Trophoblast cell (in vitro differentiated cells and primary cell): ENCODE measurements around the gene VPS8.

ENCODE experiments used
- DNase-seq, 2 donors: peaks; one replicate each; pipeline ENCODE4 v3.0.0-alpha.2; 2016
- H2AFZ ChIP-seq: 2 replicates; pipeline ENCODE4 v1.6.1; 2013; ENCODE audit warnings: low read length, moderate library complexity, mild to moderate bottlenecking; ENCODE audit not compliant: insufficient read depth, poor library complexity
- H2AK5ac ChIP-seq: 2 replicates; pipeline ENCODE4 v1.6.1; 2013; ENCODE audit warnings: mild to moderate bottlenecking, low read length
- H2BK120ac ChIP-seq: 2 replicates; pipeline ENCODE4 v1.6.1; 2013; ENCODE audit warnings: low read length, mild to moderate bottlenecking, moderate library complexity; ENCODE audit not compliant: insufficient read depth, poor library complexity
- H2BK12ac ChIP-seq: 2 replicates; pipeline ENCODE4 v1.6.1; 2013; ENCODE audit warnings: mild to moderate bottlenecking, low read length, moderate library complexity
- H2BK5ac ChIP-seq: 2 replicates; pipeline ENCODE4 v1.6.1; 2013; ENCODE audit warnings: low read length, low read depth, moderate library complexity, mild to moderate bottlenecking; ENCODE audit not compliant: poor library complexity
- H3K14ac ChIP-seq: 2 replicates; pipeline ENCODE4 v1.6.1; 2013; ENCODE audit warnings: mild to moderate bottlenecking, low read length
- H3K18ac ChIP-seq: 2 replicates; pipeline ENCODE4 v1.6.1; 2013; ENCODE audit warnings: mild to moderate bottlenecking, low read length
- H3K23ac ChIP-seq: 2 replicates; pipeline ENCODE4 v1.6.1; 2013; ENCODE audit warnings: low read length
- H3K27ac ChIP-seq: 2 replicates; pipeline ENCODE4 v1.5.1; 2013; ENCODE audit warnings: low read depth, mild to moderate bottlenecking, inconsistent platforms, low read length, moderate library complexity
- H3K27me3 ChIP-seq: 2 replicates; pipeline ENCODE4 v1.6.1; 2013; ENCODE audit warnings: inconsistent platforms, mild to moderate bottlenecking, low read length, moderate library complexity; ENCODE audit not compliant: insufficient read depth
- H3K36me3 ChIP-seq, 2 experiments: 1 replicate in 1 of 2; 2 replicates in 1 of 2; pipeline ENCODE4 v1.6.1; 2013; ENCODE audit warnings: low read length in 2 of 2, mild to moderate bottlenecking in 2 of 2, moderate library complexity in 1 of 2; ENCODE audit not compliant: insufficient read depth in 2 of 2, control insufficient read depth in 1 of 2
- H3K4ac ChIP-seq: 2 replicates; pipeline ENCODE4 v1.6.1; 2013; ENCODE audit warnings: low read depth, mild to moderate bottlenecking, low read length, moderate library complexity
- H3K4me1 ChIP-seq, 2 experiments: 1 replicate in 1 of 2; 2 replicates in 1 of 2; pipeline ENCODE4 v1.6.1; 2013; ENCODE audit warnings: low read length in 2 of 2, mild to moderate bottlenecking in 2 of 2, moderate library complexity in 1 of 2; ENCODE audit not compliant: insufficient read depth in 2 of 2, control insufficient read depth in 1 of 2
- H3K4me2 ChIP-seq: 2 replicates; pipeline ENCODE4 v1.6.1; 2013; ENCODE audit warnings: inconsistent platforms, mild to moderate bottlenecking, low read length, moderate library complexity
- H3K4me3 ChIP-seq: 2 replicates; pipeline ENCODE4 v1.5.1; 2013; ENCODE audit warnings: mild to moderate bottlenecking, low read depth, low read length, inconsistent platforms
- H3K79me1 ChIP-seq: one replicate; pipeline ENCODE4 v1.6.1; 2013; ENCODE audit warnings: low read length
- H3K79me2 ChIP-seq: 2 replicates; pipeline ENCODE4 v1.6.1; 2013; ENCODE audit warnings: low read length, mild to moderate bottlenecking; ENCODE audit not compliant: control insufficient read depth, insufficient read depth, poor library complexity
- H3K9ac ChIP-seq: 2 replicates; pipeline ENCODE4 v1.6.1; 2013; ENCODE audit warnings: mild to moderate bottlenecking, low read length
- H3K9me3 ChIP-seq: 2 replicates; pipeline ENCODE4 v1.6.1; 2013; ENCODE audit warnings: low read depth, mild to moderate bottlenecking, control low read depth, inconsistent platforms, low read length; ENCODE audit not compliant: insufficient read depth
- H4K12ac ChIP-seq: 2 replicates; pipeline ENCODE4 v1.6.1; 2013; ENCODE audit warnings: low read depth, mild to moderate bottlenecking, low read length, moderate library complexity
- H4K8ac ChIP-seq: 2 replicates; pipeline ENCODE4 v1.6.1; 2013; ENCODE audit warnings: low read depth, mild to moderate bottlenecking, low read length, moderate library complexity
- H4K91ac ChIP-seq: one replicate; pipeline ENCODE4 v1.6.1; 2013; ENCODE audit warnings: low read depth, mild to moderate bottlenecking, low read length, moderate library complexity
- WGBS: extraction: QIAGEN DNeasy Blood & Tissue Kit; methylation state at CpG from one replicate; pipeline ENCODE4 v1.1.7; 2013; ENCODE audit warnings: missing lambda C conversion rate; ENCODE audit not compliant: insufficient read length, insufficient coverage; ENCODE audit errors: extremely low coverage; 5-methylcytosine and 5-hydroxymethylcytosine counted together

The VPS8 gene

DNA sequence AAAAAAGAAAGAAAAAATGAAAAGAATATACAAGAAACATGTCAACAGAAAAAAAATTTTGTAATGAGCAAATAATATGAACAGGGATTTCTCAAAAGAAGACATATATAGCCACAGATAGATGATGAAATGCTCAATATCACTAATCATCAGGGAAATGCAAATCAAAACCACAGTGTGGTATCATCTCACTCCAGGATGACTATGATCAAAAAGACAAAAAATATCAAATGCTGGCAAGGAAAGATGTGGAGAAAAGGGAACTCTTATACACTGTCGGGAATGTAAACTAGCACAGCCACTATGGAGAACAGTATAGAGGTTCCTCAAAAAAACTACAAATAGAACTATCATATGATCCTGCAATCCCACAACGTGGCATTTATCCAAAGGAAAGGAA, 246.8 kb downstream of the VPS8 start:
- no peak overlapping the region for H2BK5ac ChIP-seq
- no peak overlapping the region for H2BK12ac ChIP-seq
- H3K4ac ChIP-seq, result no peak overlapping the region
- no peaks in the 10 kb centered on the region for H3K79me1 ChIP-seq
- H3K4me1 ChIP-seq, result no peaks in the 10 kb centered on the region
- H3K79me2 ChIP-seq, result no peaks in the 10 kb centered on the region
- no peak overlapping the region for H2BK120ac ChIP-seq
- H3K9ac ChIP-seq, result no peak overlapping the region
- DNase-seq, result no peak
- H2AFZ ChIP-seq, result no peak overlapping the region
- H3K27ac ChIP-seq, result no peak overlapping the region
- H3K4me2 ChIP-seq, result no peak overlapping the region
- no peak overlapping the region for H2AK5ac ChIP-seq
- WGBS, result no CpG with 5 or more reads among the region's 2 CpGs
- no peak overlapping the region for H4K91ac ChIP-seq
- no peak overlapping the region for H3K18ac ChIP-seq
- H3K36me3 ChIP-seq, result peaks cover 0 to 2% of the 10 kb centered on the region in 2 experiments
- H4K8ac ChIP-seq, result no peak overlapping the region
- H3K4me3 ChIP-seq, result no peak overlapping the region
- no peak overlapping the region for H3K14ac ChIP-seq
- H3K23ac ChIP-seq, result no peak overlapping the region
- no peaks in the 10 kb centered on the region for H3K27me3 ChIP-seq
- H3K9me3 ChIP-seq, result peaks cover 7% of the 10 kb centered on the region
- no peak overlapping the region for H4K12ac ChIP-seq

DNA sequence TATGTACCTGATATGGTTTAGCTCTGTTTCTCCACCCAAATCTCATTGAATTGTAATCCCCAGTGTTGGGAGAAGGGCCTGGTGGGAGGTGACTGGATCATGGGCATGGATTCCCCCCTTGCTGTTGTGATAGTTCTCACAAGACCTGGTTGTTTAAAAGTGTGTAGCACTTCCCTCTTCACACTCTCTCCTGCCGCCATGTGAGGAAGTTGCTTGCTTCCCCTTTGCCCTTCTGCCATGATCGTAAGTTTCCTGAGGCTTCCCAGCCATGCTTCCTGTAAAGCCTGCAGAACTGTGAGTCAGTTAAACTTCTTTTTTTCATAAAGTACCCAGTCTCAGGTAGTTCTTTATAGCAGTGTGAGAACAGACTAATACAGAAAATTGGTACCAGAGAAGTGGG, 247.8 kb downstream of the VPS8 start:
- Histone ChIP-seq H3K27ac (no peak overlapping the region), H3K79me2 (no peaks in the 10 kb centered on the region), H3K4me3 (no peak overlapping the region), H4K91ac (no peak overlapping the region), H2AK5ac (no peak overlapping the region), H2BK120ac (no peak overlapping the region), H3K4me1 (no peaks in the 10 kb centered on the region), H3K4ac (no peak overlapping the region), H3K36me3 (peaks cover 0 to 2% of the 10 kb centered on the region in 2 experiments), H2AFZ (no peak overlapping the region), H3K79me1 (no peaks in the 10 kb centered on the region), H3K9me3 (peaks cover 7% of the 10 kb centered on the region), H3K23ac (no peak overlapping the region), H3K9ac (no peak overlapping the region), H3K14ac (no peak overlapping the region), H4K12ac (no peak overlapping the region), H3K27me3 (no peaks in the 10 kb centered on the region), H4K8ac (no peak overlapping the region), H2BK5ac (no peak overlapping the region), H3K18ac (no peak overlapping the region), H3K4me2 (no peak overlapping the region), H2BK12ac (no peak overlapping the region)
- WGBS, result no CpG with 5 or more reads among the region's 2 CpGs
- no peak for DNase-seq

DNA sequence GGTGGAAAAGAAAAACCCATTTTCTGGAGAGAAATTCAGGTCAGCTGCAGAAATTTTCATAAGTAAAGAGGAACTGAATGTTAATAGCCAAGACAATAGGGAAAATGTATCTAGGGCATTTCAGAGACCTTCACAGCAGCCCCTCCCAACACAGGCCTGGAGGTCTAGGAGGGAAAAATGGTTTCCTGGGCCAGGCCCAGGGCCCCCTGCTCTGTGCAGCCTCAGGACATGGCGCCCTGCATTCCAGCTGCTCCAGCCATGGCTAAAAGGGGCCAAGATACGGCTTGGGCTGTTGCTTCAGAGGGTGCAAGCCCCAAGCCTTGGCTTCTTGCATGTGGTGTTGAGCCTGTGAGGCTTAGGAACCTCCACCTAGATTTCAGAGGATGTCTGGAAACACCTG, 248.7 kb downstream of the VPS8 start:
- peaks cover 0 to 2% of the 10 kb centered on the region in 2 experiments for H3K36me3 ChIP-seq
- H2AFZ ChIP-seq, result no peak overlapping the region
- H4K12ac ChIP-seq, result no peak overlapping the region
- no peak overlapping the region for H2BK120ac ChIP-seq
- H3K4me2 ChIP-seq, result no peak overlapping the region
- H3K9me3 ChIP-seq, result peaks cover 7% of the 10 kb centered on the region
- H3K9ac ChIP-seq, result no peak overlapping the region
- DNase-seq, result no peak
- no peak overlapping the region for H4K91ac ChIP-seq
- H3K18ac ChIP-seq, result no peak overlapping the region
- H3K27ac ChIP-seq, result no peak overlapping the region
- no peaks in the 10 kb centered on the region for H3K79me2 ChIP-seq
- no peak overlapping the region for H3K4ac ChIP-seq
- WGBS, result no CpG with 5 or more reads among the region's 2 CpGs
- H4K8ac ChIP-seq, result no peak overlapping the region
- H2BK5ac ChIP-seq, result no peak overlapping the region
- H3K23ac ChIP-seq, result no peak overlapping the region
- H3K14ac ChIP-seq, result no peak overlapping the region
- H3K4me3 ChIP-seq, result no peak overlapping the region
- no peaks in the 10 kb centered on the region for H3K79me1 ChIP-seq
- H3K4me1 ChIP-seq, result no peaks in the 10 kb centered on the region
- H2AK5ac ChIP-seq, result no peak overlapping the region
- no peak overlapping the region for H2BK12ac ChIP-seq
- no peaks in the 10 kb centered on the region for H3K27me3 ChIP-seq

DNA sequence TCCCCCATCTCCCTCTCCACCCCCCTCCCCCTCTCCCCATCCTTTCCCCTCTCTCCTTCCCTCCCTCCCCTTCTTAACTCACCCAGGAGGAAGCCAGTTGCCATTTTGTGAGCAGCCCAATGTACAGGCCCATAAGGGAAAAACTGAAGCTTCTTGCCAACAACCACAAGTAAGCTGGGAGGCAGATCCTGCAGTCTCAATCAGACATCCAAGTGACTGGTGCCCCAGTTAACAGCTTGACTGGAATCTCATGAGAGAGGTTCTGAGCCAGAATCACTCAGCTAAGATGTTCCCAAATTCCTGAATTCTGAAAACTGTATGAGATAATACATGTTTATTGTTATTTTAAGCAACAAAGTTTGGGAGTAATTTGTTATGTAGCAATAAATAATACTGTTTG, 250.2 kb downstream of the VPS8 start:
- no peak overlapping the region for H4K8ac ChIP-seq
- H2BK120ac ChIP-seq, result no peak overlapping the region
- no peak overlapping the region for H3K18ac ChIP-seq
- no peak overlapping the region for H3K4me2 ChIP-seq
- no peak overlapping the region for H3K4me3 ChIP-seq
- no peaks in the 10 kb centered on the region for H3K79me1 ChIP-seq
- no peak overlapping the region for H2AFZ ChIP-seq
- H2BK12ac ChIP-seq, result no peak overlapping the region
- H3K36me3 ChIP-seq, result peaks cover 0 to 2% of the 10 kb centered on the region in 2 experiments
- peaks cover 8% of the 10 kb centered on the region for H3K9me3 ChIP-seq
- H3K4ac ChIP-seq, result no peak overlapping the region
- no peak overlapping the region for H2AK5ac ChIP-seq
- no peak for DNase-seq
- no peak overlapping the region for H4K91ac ChIP-seq
- H2BK5ac ChIP-seq, result no peak overlapping the region
- H3K14ac ChIP-seq, result no peak overlapping the region
- no peak overlapping the region for H3K23ac ChIP-seq
- H3K79me2 ChIP-seq, result no peaks in the 10 kb centered on the region
- H3K4me1 ChIP-seq, result no peaks in the 10 kb centered on the region
- no peaks in the 10 kb centered on the region for H3K27me3 ChIP-seq
- no peak overlapping the region for H3K9ac ChIP-seq
- H4K12ac ChIP-seq, result no peak overlapping the region
- no peak overlapping the region for H3K27ac ChIP-seq
